ENCODE results near the gene EPB41L5.

- TF ChIP-seq CTCF (conservative IDR thresholded peaks at IDR 0.05; ENCODE audit: low read length) (no peak), EZH2phosphoT487 (IDR thresholded peaks at IDR 0.05; ENCODE audit: borderline replicate concordance, low read depth, low read length) (no peak)
Observed at GRCh38 chr2:120044336-120044735, 31.5 kb downstream of the EPB41L5 start.
